WTC11 (cell line): Measurements from ENCODE around the gene AVPI1.
A peak's percentile ranks its signal among the peaks of the same experiment; 100 is the strongest.

ENCODE experiments used
- ATF1 ChIP-seq: sonication (generic); formaldehyde crosslinking; IDR thresholded peaks from 2 replicates; pipeline ENCODE4 v1.8.1; 2023; ENCODE audit warnings: mild to moderate bottlenecking, moderate library complexity, missing genetic modification reagents
- ATF3 ChIP-seq: sonication (generic); formaldehyde crosslinking; conservative IDR thresholded peaks from 2 replicates; pipeline ENCODE4 v1.8.1; 2022; ENCODE audit warnings: mild to moderate bottlenecking, missing genetic modification reagents
- CBFB ChIP-seq: sonication (generic); formaldehyde crosslinking; IDR thresholded peaks from 2 replicates; pipeline ENCODE4 v1.8.1; 2022; ENCODE audit warnings: mild to moderate bottlenecking, low read depth, missing genetic modification reagents
- CTCF ChIP-seq: fragments of 200-600 bp; IDR thresholded peaks from 2 replicates; pipeline ENCODE4 v1.8.0; 2022; ENCODE audit warnings: antibody characterized with exemption
- ELF4 ChIP-seq: sonication (generic); formaldehyde crosslinking; IDR thresholded peaks from 2 replicates; pipeline ENCODE4 v1.8.1; 2022; ENCODE audit warnings: low read depth, mild to moderate bottlenecking, moderate library complexity, missing genetic modification reagents
- FOXJ3 ChIP-seq: sonication (generic); formaldehyde crosslinking; IDR thresholded peaks from 2 replicates; pipeline ENCODE4 v1.9.0; 2021; ENCODE audit warnings: missing genetic modification reagents, mild to moderate bottlenecking, borderline replicate concordance
- FOXP1 ChIP-seq: sonication (generic); formaldehyde crosslinking; IDR thresholded peaks from 2 replicates; pipeline ENCODE4 v1.8.0; 2022; ENCODE audit warnings: missing genetic modification reagents, mild to moderate bottlenecking, moderate library complexity, borderline replicate concordance
- MAX ChIP-seq: sonication (generic); formaldehyde crosslinking; IDR thresholded peaks from 2 replicates; pipeline ENCODE4 v1.8.0; 2022; ENCODE audit warnings: mild to moderate bottlenecking, missing genetic modification reagents
- SMAD4 ChIP-seq: sonication (generic); formaldehyde crosslinking; IDR thresholded peaks from 2 replicates; pipeline ENCODE4 v1.8.0; 2022; ENCODE audit warnings: mild to moderate bottlenecking, missing genetic modification reagents
- USF1 ChIP-seq: sonication (generic); formaldehyde crosslinking; IDR thresholded peaks from 2 replicates; pipeline ENCODE4 v1.8.0; 2022; ENCODE audit warnings: mild to moderate bottlenecking, missing genetic modification reagents
- ZNF232 ChIP-seq: sonication (generic); formaldehyde crosslinking; IDR thresholded peaks from 2 replicates; pipeline ENCODE4 v1.8.0; 2022; ENCODE audit warnings: mild to moderate bottlenecking, missing genetic modification reagents
- ZNF263 ChIP-seq: sonication (generic); formaldehyde crosslinking; IDR thresholded peaks from 2 replicates; pipeline ENCODE4 v1.8.1; 2022; ENCODE audit warnings: low read depth, mild to moderate bottlenecking, moderate library complexity, missing genetic modification reagents
- ZNF423 ChIP-seq: fragments of 250-450 bp; sonication (Bioruptor Pico); IDR thresholded peaks from 2 replicates; pipeline ENCODE4 v2.1.2; 2022; ENCODE audit warnings: mild to moderate bottlenecking, moderate library complexity

- TF ChIP-seq ELF4 (CRISPR knock-in tag) (no peak), CTCF (no peak), ZNF423 (CRISPR knock-in tag) (no peak), CBFB (CRISPR knock-in tag) (no peak), FOXJ3 (CRISPR knock-in tag) (no peak), ZNF263 (0 out of 2 replicates have a peak, but pooled peaks have one; percentile 34), USF1 (CRISPR knock-in tag) (peak; percentile 49; the same call in 1 of the 2 replicates), MAX (peak; percentile 91), ATF1 (0 out of 2 replicates have a peak, but pooled peaks have one; percentile 79), ZNF232 (CRISPR knock-in tag) (peak; percentile 65; the same call in 1 of the 2 replicates), SMAD4 (CRISPR knock-in tag) (no peak), ATF3 (CRISPR knock-in tag) (no peak; the same call in 1 of the 2 replicates), FOXP1 (CRISPR knock-in tag) (peak; percentile 78; the same call in 1 of the 2 replicates)
Measured at GRCh38 chr10:97713826-97714400, 26.9 kb upstream of the AVPI1 start.
